Measurements from ENCODE around the gene PARD6B. TPM values are rescaled to one million over a fixed set of nuclear protein-coding genes. Genes with fewer than 3 reads are reported as not detected.

PARD6B gene
- total and polyA plus RNA-seq, 2 donors (not counting 3 experiments of a cell fraction or from before 2014, with no cell fraction given), result 0.03 TPM; not detected in 1

GRCh38 chr20:50704971-50705370 lies 26.4 kb upstream of the PARD6B start:
- BruUV-seq (replicated peaks), result no TSS peak
- Histone ChIP-seq H3K36me3 (ENCODE audit: control insufficient read depth in 2 of 2, extremely low read depth in 1 of 2, insufficient read depth in 2 of 2, low read length in 2 of 2) (no peaks in the 10 kb centered on the region), H3K9ac (replicated peaks; ENCODE audit: extremely low read depth, insufficient read depth, low read length) (no peak overlapping the region), H3K9me1 (replicated peaks; ENCODE audit: control insufficient read depth, extremely low read depth, insufficient read depth, low read length) (no peaks in the 10 kb centered on the region), H3K4me1 (ENCODE audit: control insufficient read depth, extremely low read depth, insufficient read depth, low read length) (no peaks in the 10 kb centered on the region), H4K20me1 (replicated peaks; ENCODE audit: control insufficient read depth, extremely low read depth, insufficient read depth, low read length) (no peaks in the 10 kb centered on the region), H3K79me2 (ENCODE audit: control insufficient read depth, insufficient read depth, low read length) (no peaks in the 10 kb centered on the region), H2AFZ (ENCODE audit: low read depth, low read length) (no peak overlapping the region), H3K27me3 (ENCODE audit: control insufficient read depth in 2 of 2, insufficient read depth in 2 of 2, low read length in 2 of 2) (peaks cover 4 to 8% of the 10 kb centered on the region in 2 experiments), H3K4me3 (replicated peaks in 1 of 3; ENCODE audit: insufficient read depth in 1 of 3, low read depth in 1 of 3, low read length in 3 of 3) (no peak overlapping the region), H3K4me2 (ENCODE audit: insufficient read depth, low read length) (no peak overlapping the region), H3K27ac (ENCODE audit: insufficient read depth, low read depth, low read length) (no peak overlapping the region), H3K9me3 (replicated peaks; ENCODE audit: control insufficient read depth, insufficient read depth, low read length) (no peaks in the 10 kb centered on the region)
- DNase-seq (ENCODE audit: low read depth, low spot score) (no peak), FAIRE-seq (no peak)
- TF ChIP-seq MYC (IDR thresholded peaks at IDR 0.05; ENCODE audit: low read depth, low read length) (no peak), JUN (IDR thresholded peaks at IDR 0.05; ENCODE audit: borderline replicate concordance, insufficient read depth, insufficient read length, low read depth) (no peak), MAX (IDR thresholded peaks at IDR 0.05; ENCODE audit: insufficient read depth, insufficient read length) (no peak), CTCF (IDR thresholded peaks at IDR 0.05; ENCODE audit: extremely low read depth in 1 of 2, insufficient read depth in 1 of 2, low read depth in 1 of 2, low read length in 2 of 2) (no peak), GATA2 (IDR thresholded peaks at IDR 0.05; ENCODE audit: insufficient read depth, insufficient read length, low read depth, low read length) (no peak), POLR2AphosphoS5 (IDR thresholded peaks at IDR 0.05; ENCODE audit: insufficient read depth, low read depth, low read length) (no peak), EZH2 (IDR thresholded peaks at IDR 0.05; ENCODE audit: borderline replicate concordance, low read depth, low read length, severe bottlenecking) (no peak), POLR2A (IDR thresholded peaks at IDR 0.05; ENCODE audit: low read depth, low read length) (no peak)
- intact Hi-C loops (cut with micrococcal nuclease) (no loop called here), dilution Hi-C loops (cut with MboI; ENCODE audit: extremely low pct_ligation_motif_present, low sequenced_read_pairs) (no loop called here)
- ChIA-PET POLR2A (no interaction called here), CTCF (interaction anchor here (1.0 kb wide), 1 partner anchor 22 kb away, joined by 3 read pairs; no protein-coding TSS in a partner anchor)

All from endothelial cell of umbilical vein (primary cell).